ENCODE measurements around the gene PTPN1. TPM values are rescaled to one million over a fixed set of nuclear protein-coding genes. Genes with fewer than 3 reads are reported as not detected.

PTPN1 gene
- total and polyA plus RNA-seq, 2 of the 4 experiments (the other 2 are of a cell fraction) = 31.7 to 37.4 TPM

DNA sequence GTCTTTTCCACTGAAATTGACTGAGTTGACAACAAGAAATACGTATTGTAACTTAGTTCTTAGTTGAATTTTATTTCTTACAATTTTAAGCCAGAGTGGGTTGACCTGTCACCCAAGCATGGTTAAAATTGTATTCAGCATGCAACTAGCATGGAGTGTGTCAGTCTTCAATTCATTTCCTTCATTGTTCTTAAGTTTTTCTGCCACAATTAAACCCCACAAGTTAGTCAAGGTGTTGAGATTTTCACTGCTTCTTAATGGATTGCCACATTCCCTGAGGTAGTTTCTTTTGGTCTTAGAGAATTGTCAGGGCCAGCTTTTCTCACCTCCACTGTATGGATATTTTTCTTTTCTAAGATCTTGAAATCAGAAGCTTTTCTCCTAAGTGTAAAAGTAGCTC lies 2.1 kb downstream of the PTPN1 start:
- Histone ChIP-seq H3K79me1 (ENCODE audit: low read depth in 1 of 2, low read length in 2 of 2) (peaks cover 0 to 33% of the 10 kb centered on the region in 2 experiments; a peak in 2 of 4 replicates), H3K4me3 (ENCODE audit: insufficient read depth, low read depth, low read length) (peak overlapping the region; percentile 72), H2AK9ac (replicated peaks; ENCODE audit: low read depth, low read length, poor library complexity) (no peak overlapping the region), H3K9ac (ENCODE audit: low read depth, low read length) (peak overlapping the region; percentile 87; the same call in 1 of the 2 replicates), H3K27me3 (ENCODE audit: control insufficient read depth, insufficient read depth, low read length) (no peaks in the 10 kb centered on the region), H3K9me3 (ENCODE audit: control insufficient read depth, insufficient read depth, low read length) (no peaks in the 10 kb centered on the region), H3K18ac (ENCODE audit: low read depth, low read length) (no peak overlapping the region), H4K8ac (ENCODE audit: low read depth in 2 of 2, low read length in 2 of 2) (no peak overlapping the region), H4K5ac (ENCODE audit: low read depth, low read length) (no peak overlapping the region), H2BK120ac (ENCODE audit: low read depth, low read length) (no peak overlapping the region), H3K23ac (ENCODE audit: low read depth, low read length) (peak overlapping the region; percentile 92), H4K20me1 (ENCODE audit: insufficient read depth, low read length) (peaks cover 46% of the 10 kb centered on the region), H2BK20ac (ENCODE audit: low read depth, low read length) (0 out of 2 replicates have a peak overlapping the region, but pooled peaks have one; percentile 16), H3K4me1 (ENCODE audit: control insufficient read depth, insufficient read depth, low read length) (peaks cover 14% of the 10 kb centered on the region), H4K91ac (ENCODE audit: insufficient read depth, low read depth, low read length) (no peak overlapping the region), H2AK5ac (ENCODE audit: low read depth, low read length) (no peak overlapping the region; the same call in 1 of the 2 replicates), H3K9me1 (ENCODE audit: insufficient read depth, low read length) (peaks cover 15% of the 10 kb centered on the region), H2BK15ac (ENCODE audit: low read depth, low read length) (0 out of 3 replicates have a peak overlapping the region, but pooled peaks have one; percentile 18), H2AFZ (replicated peaks; ENCODE audit: low read length, poor library complexity) (no peak overlapping the region), H3K56ac (ENCODE audit: extremely low read depth, insufficient read depth, low read length) (no peak overlapping the region), H3K14ac (replicated peaks; ENCODE audit: low read depth, low read length) (peak overlapping the region; percentile 30), H2BK5ac (ENCODE audit: low read depth, low read length, poor library complexity, severe bottlenecking) (peak overlapping the region; percentile 81), H3K4ac (ENCODE audit: low read depth, low read length) (peak overlapping the region; percentile 28; the same call in 1 of the 2 replicates), H3K4me2 (ENCODE audit: low read depth, low read length) (peak overlapping the region; percentile 95), H3K27ac (ENCODE audit: insufficient read depth, low read length) (peak overlapping the region; percentile 7; the same call in 1 of the 2 replicates), H3K36me3 (ENCODE audit: control insufficient read depth, insufficient read depth, low read length) (peaks cover 3% of the 10 kb centered on the region; the same call in 1 of the 2 replicates)
- TF ChIP-seq POLR2A (IDR thresholded peaks at IDR 0.05; ENCODE audit: low read depth, low read length) (no peak), MAZ (IDR thresholded peaks at IDR 0.05; ENCODE audit: borderline replicate concordance, low read depth, low read length) (no peak), CHD1 (IDR thresholded peaks at IDR 0.05; ENCODE audit: low read depth, low read length) (no peak), RCOR1 (IDR thresholded peaks at IDR 0.05; ENCODE audit: insufficient replicate concordance, low read length) (no peak), MXI1 (IDR thresholded peaks at IDR 0.05; ENCODE audit: borderline replicate concordance, low read depth, low read length) (peak; percentile 60; the same call in 1 of the 2 replicates), RFX5 (IDR thresholded peaks at IDR 0.05; ENCODE audit: low read depth, low read length) (no peak), SMC3 (IDR thresholded peaks at IDR 0.05; ENCODE audit: low read depth, low read length) (no peak), MAFK (IDR thresholded peaks at IDR 0.05; ENCODE audit: low read depth, low read length) (no peak)
- TF ChIP-seq, protein P1, sequence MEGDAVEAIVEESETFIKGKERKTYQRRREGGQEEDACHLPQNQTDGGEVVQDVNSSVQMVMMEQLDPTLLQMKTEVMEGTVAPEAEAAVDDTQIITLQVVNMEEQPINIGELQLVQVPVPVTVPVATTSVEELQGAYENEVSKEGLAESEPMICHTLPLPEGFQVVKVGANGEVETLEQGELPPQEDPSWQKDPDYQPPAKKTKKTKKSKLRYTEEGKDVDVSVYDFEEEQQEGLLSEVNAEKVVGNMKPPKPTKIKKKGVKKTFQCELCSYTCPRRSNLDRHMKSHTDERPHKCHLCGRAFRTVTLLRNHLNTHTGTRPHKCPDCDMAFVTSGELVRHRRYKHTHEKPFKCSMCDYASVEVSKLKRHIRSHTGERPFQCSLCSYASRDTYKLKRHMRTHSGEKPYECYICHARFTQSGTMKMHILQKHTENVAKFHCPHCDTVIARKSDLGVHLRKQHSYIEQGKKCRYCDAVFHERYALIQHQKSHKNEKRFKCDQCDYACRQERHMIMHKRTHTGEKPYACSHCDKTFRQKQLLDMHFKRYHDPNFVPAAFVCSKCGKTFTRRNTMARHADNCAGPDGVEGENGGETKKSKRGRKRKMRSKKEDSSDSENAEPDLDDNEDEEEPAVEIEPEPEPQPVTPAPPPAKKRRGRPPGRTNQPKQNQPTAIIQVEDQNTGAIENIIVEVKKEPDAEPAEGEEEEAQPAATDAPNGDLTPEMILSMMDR (conservative IDR thresholded peaks at IDR 0.05; ENCODE audit: low read depth, low read length) = no peak
- BruUV-seq (replicated peaks) = no TSS peak
- in situ Hi-C loops (cut with MboI; ENCODE audit: low sequenced_read_pairs) = loop anchor here (5.0 kb wide), 1 partner anchor 60 kb away; no protein-coding TSS in a partner anchor
- ChIA-PET CTCF (interaction anchor here (1.2 kb wide), 1 partner anchor 64 kb away, joined by 5 read pairs; no protein-coding TSS in a partner anchor), POLR2A (ENCODE audit: unreplicated experiment) (interaction anchor here (0.6 kb wide), 1 partner anchor 20 kb away, joined by 3 read pairs; no protein-coding TSS in a partner anchor)
- ATAC-seq (ENCODE audit: low read depth) = no peak
- intact Hi-C loops (cut with micrococcal nuclease) = no loop called here
- dilution Hi-C loops (cut with HindIII; ENCODE audit: low sequenced_read_pairs, unreplicated experiment) = no loop called here
- no CpG with 5 or more reads among the region's 1 CpG for WGBS, 2 experiments (ENCODE audit: extremely low coverage in 2 of 2, insufficient read length in 1 of 2)
- DNase-seq = no peak
